Kidney epithelial cell (primary cell): ENCODE results near the gene TDP1. TPM values are rescaled to one million over a fixed set of nuclear protein-coding genes. Genes with fewer than 3 reads are reported as not detected.

Experiments used
- DNase-seq: peaks from one replicate; pipeline ENCODE4 v3.0.0-alpha.2; 2010; ENCODE audit warnings: low read depth
- H3K27me3 ChIP-seq: 2 replicates; pipeline ENCODE4 v1.6.0; 2011; ENCODE audit warnings: low read length; ENCODE audit not compliant: control insufficient read depth, insufficient read depth
- H3K36me3 ChIP-seq: 2 replicates; pipeline ENCODE4 v1.5.1; 2011; ENCODE audit warnings: low read length; ENCODE audit not compliant: control insufficient read depth, insufficient read depth
- H3K4me3 ChIP-seq: 2 replicates; pipeline ENCODE4 v1.5.1; 2011; ENCODE audit warnings: low read depth, mild to moderate bottlenecking, control low read depth, low read length
- total RNA-seq: library from RNA; depleted of rRNA; stranded (reverse); fragments of >200 nt; gene quantifications from 2 replicates; pipeline ENCODE4 v1.2.3, GENCODE V29; 2015
- TF ChIP-seq, protein P1 (sequence below): IDR thresholded peaks from 2 replicates; pipeline ENCODE4 v1.5.1; 2011; ENCODE audit warnings: mild to moderate bottlenecking, moderate library complexity, low read length, control low read depth, inconsistent platforms; ENCODE audit not compliant: insufficient read depth, poor library complexity, severe bottlenecking

Gene TDP1
- total RNA-seq, 1 donor from 2014 or later: 24.2 TPM

DNA sequence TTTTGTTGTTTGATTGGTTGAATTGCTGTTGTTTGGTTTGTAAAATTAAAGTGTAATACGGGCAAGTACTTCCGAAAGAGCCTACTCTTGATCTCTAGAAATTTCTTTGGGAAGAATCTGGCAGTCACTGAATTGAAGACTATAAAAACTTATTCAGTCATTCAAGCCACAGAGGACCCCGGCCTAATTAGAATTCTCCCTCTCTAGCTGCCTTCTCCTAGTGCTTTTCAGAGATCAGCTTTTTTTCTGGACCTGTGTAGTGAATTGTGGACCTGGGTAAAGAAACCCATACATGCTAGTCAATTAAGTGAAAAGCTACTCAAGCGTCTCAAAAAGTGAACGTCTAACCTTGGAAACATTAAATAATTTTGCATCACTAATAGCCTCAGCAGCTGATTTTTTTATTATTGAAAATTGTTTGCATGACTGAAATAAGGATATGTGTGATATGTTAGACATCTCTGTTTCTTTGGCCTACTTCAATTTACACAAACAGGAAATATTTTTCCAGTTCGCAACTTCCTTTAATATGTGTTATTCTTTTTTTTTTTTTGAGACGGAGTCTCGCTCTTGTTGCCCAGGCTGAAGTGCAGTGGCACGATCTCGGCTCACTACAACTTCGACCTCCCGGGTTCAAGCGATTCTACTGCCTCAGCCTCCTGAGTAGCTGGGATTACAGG lies 28.4 kb upstream of the TDP1 start:
- H3K4me3 ChIP-seq: no peak overlapping the region
- no peak for DNase-seq
- TF ChIP-seq, protein P1, sequence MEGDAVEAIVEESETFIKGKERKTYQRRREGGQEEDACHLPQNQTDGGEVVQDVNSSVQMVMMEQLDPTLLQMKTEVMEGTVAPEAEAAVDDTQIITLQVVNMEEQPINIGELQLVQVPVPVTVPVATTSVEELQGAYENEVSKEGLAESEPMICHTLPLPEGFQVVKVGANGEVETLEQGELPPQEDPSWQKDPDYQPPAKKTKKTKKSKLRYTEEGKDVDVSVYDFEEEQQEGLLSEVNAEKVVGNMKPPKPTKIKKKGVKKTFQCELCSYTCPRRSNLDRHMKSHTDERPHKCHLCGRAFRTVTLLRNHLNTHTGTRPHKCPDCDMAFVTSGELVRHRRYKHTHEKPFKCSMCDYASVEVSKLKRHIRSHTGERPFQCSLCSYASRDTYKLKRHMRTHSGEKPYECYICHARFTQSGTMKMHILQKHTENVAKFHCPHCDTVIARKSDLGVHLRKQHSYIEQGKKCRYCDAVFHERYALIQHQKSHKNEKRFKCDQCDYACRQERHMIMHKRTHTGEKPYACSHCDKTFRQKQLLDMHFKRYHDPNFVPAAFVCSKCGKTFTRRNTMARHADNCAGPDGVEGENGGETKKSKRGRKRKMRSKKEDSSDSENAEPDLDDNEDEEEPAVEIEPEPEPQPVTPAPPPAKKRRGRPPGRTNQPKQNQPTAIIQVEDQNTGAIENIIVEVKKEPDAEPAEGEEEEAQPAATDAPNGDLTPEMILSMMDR: no peak
- no peaks in the 10 kb centered on the region for H3K36me3 ChIP-seq
- H3K27me3 ChIP-seq: no peaks in the 10 kb centered on the region

DNA sequence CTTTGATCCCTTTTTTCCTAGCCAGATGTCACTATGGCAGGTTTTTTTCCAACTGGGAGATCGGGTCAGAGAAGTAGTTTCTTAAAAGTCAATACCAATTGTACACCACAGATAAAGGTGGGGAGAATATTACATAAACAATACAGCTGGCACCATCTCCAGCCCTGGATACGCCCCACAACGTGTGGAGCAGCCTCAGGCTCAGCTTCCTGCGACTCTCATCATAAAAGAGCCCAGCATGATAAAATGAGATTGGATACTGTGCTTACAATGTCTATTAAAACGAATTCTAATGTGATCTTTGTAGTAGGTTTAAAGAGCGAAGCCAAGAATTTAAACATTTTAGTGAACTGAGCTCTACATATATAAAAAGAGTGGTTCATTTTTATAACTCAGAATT lies 22.7 kb upstream of the TDP1 start:
- no peaks in the 10 kb centered on the region for H3K27me3 ChIP-seq
- H3K36me3 ChIP-seq: no peaks in the 10 kb centered on the region
- TF ChIP-seq, protein P1: no peak
- H3K4me3 ChIP-seq: no peak overlapping the region
- DNase-seq: no peak

DNA sequence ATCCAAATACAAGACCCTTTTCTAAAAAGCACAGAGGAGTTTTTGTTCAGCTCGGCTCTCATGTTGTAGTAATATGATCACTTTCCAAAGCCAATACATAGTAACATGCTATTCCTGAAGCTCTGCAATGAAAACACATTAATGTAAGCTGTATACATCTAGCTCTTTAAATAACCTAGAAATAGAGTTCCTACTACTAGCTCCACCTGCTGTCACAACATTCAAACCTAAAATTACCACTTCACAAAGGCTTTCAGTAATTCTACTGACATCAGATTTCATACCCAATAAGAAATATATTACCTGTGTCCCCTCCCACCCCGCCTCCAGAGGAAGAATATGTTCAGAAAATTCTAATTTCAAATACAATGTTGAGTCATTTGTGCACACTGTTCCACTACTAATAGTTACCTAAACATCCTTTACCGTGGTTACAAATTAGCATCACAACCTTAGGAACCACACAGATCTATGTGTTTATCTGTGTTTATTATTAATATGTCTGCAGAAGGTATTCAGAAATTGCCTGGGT lies 19.0 kb upstream of the TDP1 start:
- no peaks in the 10 kb centered on the region for H3K27me3 ChIP-seq
- no peaks in the 10 kb centered on the region for H3K36me3 ChIP-seq
- no peak for DNase-seq
- TF ChIP-seq, protein P1: no peak
- H3K4me3 ChIP-seq: no peak overlapping the region

DNA sequence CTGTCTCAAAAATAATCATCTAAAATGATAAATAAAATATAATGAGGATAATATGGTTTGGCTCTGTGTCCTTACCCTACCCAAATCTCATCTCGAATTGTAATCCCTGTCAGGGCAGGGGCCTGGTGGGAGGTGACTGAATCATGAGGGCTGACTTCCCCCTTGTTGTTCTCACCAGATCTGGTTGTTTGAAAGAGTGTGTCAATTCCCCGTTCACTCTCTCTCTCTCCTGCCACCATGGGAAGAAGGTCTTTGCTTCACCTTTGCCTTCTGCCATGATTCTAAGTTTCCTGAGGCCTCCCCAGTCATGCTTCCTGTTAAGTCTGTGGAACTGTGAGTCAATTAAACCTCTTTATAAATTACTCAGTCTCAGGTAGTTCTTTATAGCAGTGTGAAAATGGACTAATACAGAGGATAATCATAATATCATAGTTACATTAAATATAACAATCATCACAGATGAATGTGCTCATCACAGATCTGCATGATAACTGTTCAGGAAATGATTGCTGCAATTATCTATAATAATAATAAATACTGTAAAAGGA lies 13.8 kb upstream of the TDP1 start:
- Histone ChIP-seq H3K36me3 (no peaks in the 10 kb centered on the region), H3K27me3 (no peaks in the 10 kb centered on the region), H3K4me3 (no peak overlapping the region)
- no peak for DNase-seq
- TF ChIP-seq, protein P1: no peak

DNA sequence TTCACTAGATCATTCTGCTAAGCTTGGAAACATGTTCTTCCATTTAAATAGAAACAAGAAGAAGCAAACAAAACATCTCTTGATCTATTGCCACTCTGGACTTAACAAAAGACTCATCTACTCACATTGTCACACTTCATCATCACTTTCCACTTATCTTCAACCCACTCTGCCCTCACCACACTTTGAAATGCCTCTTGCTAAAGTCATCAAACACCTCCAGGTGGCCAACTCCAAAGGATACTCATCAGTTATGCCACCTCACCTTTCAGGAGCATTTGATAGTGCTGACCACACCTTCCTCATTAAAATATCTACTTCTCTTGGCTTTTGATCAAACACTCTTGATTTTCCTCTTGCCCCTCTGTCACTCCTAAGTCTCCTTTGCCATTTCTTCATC lies 8.4 kb upstream of the TDP1 start:
- no peak for DNase-seq
- H3K27me3 ChIP-seq: no peaks in the 10 kb centered on the region
- no peak overlapping the region for H3K4me3 ChIP-seq
- no peaks in the 10 kb centered on the region for H3K36me3 ChIP-seq
- TF ChIP-seq, protein P1: no peak
